ENCODE data around the gene PCDHAC1. TPM values are rescaled to one million over a fixed set of nuclear protein-coding genes. Genes with fewer than 3 reads are reported as not detected.

The PCDHAC1 gene
- total RNA-seq, 2 experiments from 2014 or later, result not detected

DNA sequence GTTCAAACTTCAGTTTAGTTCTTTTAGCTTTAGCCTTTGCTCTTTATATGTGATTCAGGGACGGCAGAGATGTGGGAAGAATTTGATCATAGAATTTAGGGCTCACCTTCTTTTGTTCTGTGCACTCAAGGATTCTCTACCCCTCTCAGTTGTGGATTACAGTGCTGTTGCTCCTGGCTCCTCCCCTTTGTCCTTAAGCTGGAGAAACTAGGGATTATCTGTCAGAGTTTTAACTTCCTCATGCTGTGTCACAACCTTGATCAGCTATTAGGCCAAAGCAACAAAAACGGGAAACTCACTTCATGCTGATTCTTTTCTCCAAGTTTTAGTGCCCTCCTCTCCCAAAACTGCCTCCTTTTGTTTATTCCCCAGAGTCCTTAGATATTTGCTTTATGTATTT is 27.1 kb downstream of the PCDHAC1 start:
- H3K4me3 Mint-ChIP-seq, result no peak overlapping the region
- DNase-seq, result no peak
- no peaks in the 10 kb centered on the region for H3K4me1 Mint-ChIP-seq
- peaks cover 4% of the 10 kb centered on the region for H3K9me3 Mint-ChIP-seq
- H3K27ac Mint-ChIP-seq, result no peak overlapping the region
- no peaks in the 10 kb centered on the region for H3K36me3 Mint-ChIP-seq
- peaks cover 8% of the 10 kb centered on the region for H3K27me3 Mint-ChIP-seq

DNA sequence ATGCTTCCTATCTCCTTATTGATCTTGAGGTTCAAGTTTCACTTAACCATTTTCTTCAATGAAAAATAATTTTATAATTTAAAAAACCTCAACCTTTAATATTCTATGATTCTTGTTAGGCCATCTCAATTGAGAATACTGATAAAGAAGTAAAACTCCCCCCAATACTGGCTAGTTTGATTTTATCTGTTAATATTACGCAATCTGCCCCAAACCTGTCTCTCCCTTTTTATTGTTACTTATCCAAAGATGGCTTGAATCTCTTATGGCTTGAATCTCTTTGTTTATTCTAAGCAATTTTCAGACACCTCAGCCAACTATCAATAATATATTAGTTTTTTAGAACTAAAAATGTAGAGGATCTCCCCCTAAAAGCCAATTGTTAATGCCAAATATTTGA is 36.1 kb downstream of the PCDHAC1 start:
- Mint-ChIP-seq H3K9me3 (no peaks in the 10 kb centered on the region), H3K4me1 (no peaks in the 10 kb centered on the region), H3K4me3 (no peak overlapping the region), H3K36me3 (no peaks in the 10 kb centered on the region), H3K27ac (no peak overlapping the region), H3K27me3 (peaks cover 50% of the 10 kb centered on the region)
- no peak for DNase-seq

DNA sequence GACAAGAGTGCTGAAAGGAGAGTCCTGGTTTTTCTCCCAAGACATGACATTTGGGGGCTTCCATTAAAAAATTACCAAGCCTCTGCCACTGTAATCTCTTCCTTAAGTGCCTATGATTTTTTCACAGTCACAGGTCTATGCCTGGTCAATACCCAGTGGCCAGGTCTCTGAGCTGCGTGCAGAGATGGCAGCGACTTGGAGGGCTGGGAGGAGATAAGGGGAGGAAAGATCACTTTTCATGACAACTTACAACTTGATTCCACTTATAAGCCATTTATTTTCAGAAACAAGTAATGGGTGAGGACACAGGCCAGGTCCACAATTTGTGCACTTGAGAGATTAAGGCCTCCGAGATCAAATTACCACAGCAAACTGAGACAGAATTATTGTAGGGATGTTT is 38.3 kb downstream of the PCDHAC1 start:
- H3K9me3 Mint-ChIP-seq, result no peaks in the 10 kb centered on the region
- H3K4me3 Mint-ChIP-seq, result no peak overlapping the region
- peaks cover 60% of the 10 kb centered on the region for H3K27me3 Mint-ChIP-seq
- H3K36me3 Mint-ChIP-seq, result no peaks in the 10 kb centered on the region
- H3K4me1 Mint-ChIP-seq, result no peaks in the 10 kb centered on the region
- no peak overlapping the region for H3K27ac Mint-ChIP-seq
- no peak for DNase-seq

DNA sequence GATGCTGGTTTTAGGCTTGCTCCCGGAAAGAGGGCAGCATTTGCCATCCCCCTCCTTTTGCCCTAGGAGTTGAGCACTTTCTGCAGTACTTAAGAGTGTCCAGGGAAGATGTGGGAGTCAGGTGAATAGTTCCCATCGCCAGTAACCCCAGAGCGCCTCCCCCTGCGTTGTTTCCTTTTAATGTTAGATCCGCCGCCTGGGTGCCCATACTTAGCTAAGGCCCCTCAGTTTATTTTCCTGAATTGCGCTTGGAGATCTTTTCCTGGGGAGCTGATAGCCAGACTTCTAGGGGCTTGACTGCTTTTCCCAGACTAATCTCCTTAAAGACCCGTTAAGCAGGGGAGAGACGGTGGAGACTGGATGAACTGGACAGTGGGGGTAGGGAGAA is 39.8 kb downstream of the PCDHAC1 start:
- Mint-ChIP-seq H3K27ac (no peak overlapping the region), H3K27me3 (peaks cover 50% of the 10 kb centered on the region), H3K4me1 (no peaks in the 10 kb centered on the region), H3K4me3 (no peak overlapping the region), H3K36me3 (no peaks in the 10 kb centered on the region), H3K9me3 (no peaks in the 10 kb centered on the region)
- no peak for DNase-seq

DNA sequence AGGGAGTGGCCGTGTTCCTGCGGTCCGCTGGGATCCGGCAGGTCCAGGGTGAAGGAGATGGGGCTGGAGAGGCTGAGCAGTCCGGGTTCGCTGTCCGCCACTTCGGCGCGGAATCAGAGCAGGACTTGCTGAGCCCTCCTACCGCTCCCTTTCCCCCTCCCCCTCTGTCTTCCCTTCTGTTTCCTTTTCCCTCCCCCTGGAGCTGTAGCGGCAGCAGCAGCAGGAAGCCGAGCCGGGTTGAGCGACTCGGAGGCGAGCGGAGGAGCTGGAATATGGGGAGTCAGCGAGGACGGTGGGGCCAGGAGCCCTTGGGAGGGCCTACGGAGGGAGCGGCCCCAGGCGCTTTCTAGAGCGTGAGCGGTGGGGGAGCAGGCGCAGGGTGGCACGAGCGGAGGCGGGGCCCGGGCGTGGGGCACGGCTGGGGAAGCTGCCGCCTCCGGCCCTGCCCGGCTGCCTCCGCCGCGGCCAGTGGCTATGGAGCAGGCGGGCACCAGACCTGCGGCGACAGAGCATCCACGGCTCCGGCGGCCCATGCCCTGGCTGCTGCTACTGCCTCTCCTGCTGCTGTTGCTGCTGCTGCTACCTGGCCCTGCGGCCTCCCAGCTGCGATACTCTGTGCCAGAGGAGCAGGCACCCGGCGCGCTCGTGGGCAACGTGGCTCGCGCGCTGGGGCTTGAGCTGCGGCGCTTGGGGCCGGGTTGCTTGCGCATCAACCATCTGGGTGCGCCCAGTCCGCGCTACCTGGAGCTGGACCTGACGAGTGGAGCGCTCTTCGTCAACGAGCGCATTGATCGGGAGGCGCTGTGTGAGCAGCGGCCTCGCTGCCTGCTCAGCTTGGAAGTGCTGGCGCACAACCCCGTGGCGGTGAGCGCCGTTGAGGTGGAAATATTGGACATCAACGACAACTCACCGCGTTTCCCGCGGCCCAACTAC is 40.5 kb downstream of the PCDHAC1 start, which contains the start of gene PCDHAC2:
Gene PCDHAC2, plus strand, starts transcription at position 184 of the 933 bp plus-strand sequence. Its CDS starts 291 bp downstream, at position 475.
- H3K4me3 Mint-ChIP-seq, result no peak within 1 kb of the TSS
- no peaks in the 10 kb centered on the region for H3K4me1 Mint-ChIP-seq
- H3K27me3 Mint-ChIP-seq, result peaks cover 46% of the 10 kb centered on the region
- H3K27ac Mint-ChIP-seq, result no peak within 1 kb of the TSS
- no peaks in the 10 kb centered on the region for H3K9me3 Mint-ChIP-seq
- H3K36me3 Mint-ChIP-seq, result no peaks in the 10 kb centered on the region
- DNase-seq, result no peak

DNA sequence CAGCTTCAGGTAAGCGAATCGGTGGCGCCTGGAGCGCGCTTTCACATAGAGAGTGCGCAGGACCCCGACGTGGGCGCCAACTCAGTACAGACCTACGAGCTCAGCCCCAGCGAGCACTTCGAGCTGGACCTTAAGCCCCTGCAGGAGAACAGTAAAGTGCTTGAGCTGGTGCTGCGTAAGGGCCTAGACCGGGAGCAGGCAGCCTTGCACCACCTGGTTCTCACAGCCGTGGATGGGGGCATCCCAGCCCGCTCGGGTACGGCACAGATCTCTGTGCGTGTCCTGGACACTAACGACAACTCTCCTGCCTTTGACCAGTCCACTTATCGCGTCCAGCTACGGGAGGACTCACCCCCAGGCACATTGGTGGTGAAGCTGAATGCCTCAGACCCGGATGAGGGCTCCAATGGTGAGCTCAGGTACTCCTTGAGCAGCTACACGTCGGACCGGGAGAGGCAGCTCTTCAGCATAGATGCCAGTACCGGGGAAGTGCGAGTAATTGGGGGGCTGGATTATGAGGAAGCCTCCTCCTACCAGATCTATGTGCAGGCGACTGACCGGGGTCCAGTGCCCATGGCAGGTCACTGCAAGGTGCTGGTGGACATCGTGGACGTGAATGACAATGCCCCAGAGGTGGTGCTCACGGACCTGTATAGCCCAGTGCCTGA is 41.3 kb downstream of the PCDHAC1 start:
- no peak overlapping the region for H3K4me3 Mint-ChIP-seq
- no peaks in the 10 kb centered on the region for H3K4me1 Mint-ChIP-seq
- peaks cover 43% of the 10 kb centered on the region for H3K27me3 Mint-ChIP-seq
- no peak overlapping the region for H3K27ac Mint-ChIP-seq
- H3K9me3 Mint-ChIP-seq, result no peaks in the 10 kb centered on the region
- no peak for DNase-seq
- no peaks in the 10 kb centered on the region for H3K36me3 Mint-ChIP-seq

DNA sequence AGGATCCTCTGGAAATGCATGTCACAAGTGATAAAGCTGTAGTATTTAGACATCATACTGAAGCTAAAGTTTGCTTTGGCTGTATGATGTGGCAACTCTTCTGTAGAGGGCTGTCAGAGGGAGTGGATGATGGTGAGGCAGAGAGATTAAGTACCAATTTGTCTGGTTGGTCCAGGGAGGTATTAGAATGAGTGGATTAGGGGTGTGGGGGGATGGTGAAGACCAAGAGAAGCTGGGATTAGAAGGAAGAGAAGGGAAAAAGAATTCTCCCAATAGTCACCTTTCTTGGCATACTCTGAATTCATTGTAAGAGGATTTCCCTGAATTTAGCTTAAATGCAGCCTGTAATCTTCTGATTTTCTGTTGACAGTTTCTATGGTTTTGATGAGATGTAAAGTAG is 43.8 kb downstream of the PCDHAC1 start:
- no peak for DNase-seq
- Mint-ChIP-seq H3K27ac (no peak overlapping the region), H3K36me3 (no peaks in the 10 kb centered on the region), H3K27me3 (peaks cover 32% of the 10 kb centered on the region), H3K4me1 (no peaks in the 10 kb centered on the region), H3K9me3 (no peaks in the 10 kb centered on the region), H3K4me3 (no peak overlapping the region)

DNA sequence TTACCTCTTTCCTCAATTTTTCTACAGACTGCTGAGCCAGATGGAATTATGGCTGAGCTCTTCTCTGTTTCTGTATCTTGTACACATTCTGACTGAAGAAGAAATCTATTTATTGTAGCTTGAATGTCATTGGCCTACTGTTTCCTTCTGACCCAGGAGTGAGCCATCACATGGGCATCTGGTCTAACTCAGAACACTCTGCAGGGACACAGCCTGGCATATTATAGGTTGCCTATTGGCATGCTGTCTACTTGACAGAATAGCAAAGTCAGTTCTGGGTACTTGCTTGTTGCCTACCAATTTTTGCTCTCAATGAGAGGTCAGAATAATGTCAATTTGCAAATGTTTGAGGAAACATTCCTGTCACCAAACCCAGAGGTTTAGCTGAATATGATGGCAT is 47.5 kb downstream of the PCDHAC1 start:
- Mint-ChIP-seq H3K4me3 (no peak overlapping the region), H3K9me3 (no peaks in the 10 kb centered on the region), H3K27me3 (no peaks in the 10 kb centered on the region), H3K4me1 (no peaks in the 10 kb centered on the region), H3K36me3 (no peaks in the 10 kb centered on the region), H3K27ac (no peak overlapping the region)
- no peak for DNase-seq

DNA sequence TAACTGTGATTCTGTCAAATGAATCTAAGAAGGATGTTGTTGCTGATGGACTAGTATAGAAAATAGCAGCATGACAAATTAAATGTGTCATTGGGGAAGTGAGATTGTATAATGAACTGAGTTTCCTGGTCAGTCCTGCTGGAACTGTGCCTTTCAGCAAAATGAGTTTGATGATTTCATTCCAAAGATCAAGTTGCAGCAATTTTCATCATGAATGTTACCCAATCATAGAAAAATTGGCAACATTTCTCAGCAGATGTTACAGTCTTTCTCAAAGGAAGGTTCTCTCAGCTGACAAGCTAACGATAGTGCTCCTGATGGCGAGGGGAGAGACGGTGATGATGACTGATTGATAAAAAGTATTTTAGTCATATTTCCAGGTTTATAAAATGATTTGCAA is 50.9 kb downstream of the PCDHAC1 start:
- Mint-ChIP-seq H3K36me3 (no peaks in the 10 kb centered on the region), H3K27ac (no peak overlapping the region)

DNA sequence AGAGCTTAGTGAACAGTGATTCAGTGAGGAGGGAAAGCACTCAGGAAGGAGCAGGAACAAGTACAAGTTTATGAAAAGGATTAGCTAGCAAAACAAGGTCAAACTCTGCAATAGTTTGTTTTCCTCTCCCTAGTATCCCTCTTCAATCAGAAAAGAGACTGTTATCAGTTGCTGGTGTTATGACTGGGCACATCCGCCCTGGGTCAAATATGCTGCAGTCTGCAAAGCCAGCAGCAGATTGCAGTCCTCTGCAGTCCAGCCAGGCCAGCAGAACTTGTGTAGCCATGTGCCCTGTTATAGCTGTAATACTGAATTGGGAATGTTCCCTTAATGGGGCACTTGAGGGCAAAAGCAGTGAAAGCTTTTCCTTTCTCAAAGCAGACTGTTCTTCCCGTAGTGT is 52.2 kb downstream of the PCDHAC1 start:
- Mint-ChIP-seq H3K4me1 (no peaks in the 10 kb centered on the region), H3K27ac (no peak overlapping the region), H3K9me3 (no peaks in the 10 kb centered on the region), H3K4me3 (no peak overlapping the region), H3K27me3 (peaks cover 4% of the 10 kb centered on the region), H3K36me3 (no peaks in the 10 kb centered on the region)
- DNase-seq, result no peak

More for the DNA sequence above, 50.9 kb downstream of the PCDHAC1 start:
- Mint-ChIP-seq H3K27me3 (no peaks in the 10 kb centered on the region), H3K9me3 (no peaks in the 10 kb centered on the region), H3K4me1 (no peaks in the 10 kb centered on the region), H3K4me3 (no peak overlapping the region)
- no peak for DNase-seq

DNA sequence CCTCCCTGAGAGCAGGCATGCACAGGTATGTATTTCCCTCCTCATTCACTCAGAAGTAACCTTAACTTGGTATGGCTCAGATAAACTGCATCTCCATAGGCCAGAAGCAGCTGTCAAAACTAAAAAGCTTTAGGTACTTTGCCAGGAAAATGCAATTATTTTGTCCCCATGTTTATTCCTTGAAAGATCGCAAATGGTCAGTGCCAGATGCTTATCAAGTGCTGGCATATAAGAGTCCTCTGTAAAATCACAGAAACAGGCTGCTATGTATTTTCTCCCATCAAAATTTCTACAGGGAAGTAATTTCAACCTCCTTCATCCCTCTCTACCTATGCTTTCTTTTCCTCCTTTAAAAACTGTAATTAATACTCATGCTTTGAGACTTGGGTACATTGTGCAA is 52.9 kb downstream of the PCDHAC1 start:
- Mint-ChIP-seq H3K4me3 (no peak overlapping the region), H3K27ac (no peak overlapping the region), H3K4me1 (no peaks in the 10 kb centered on the region), H3K36me3 (no peaks in the 10 kb centered on the region), H3K9me3 (no peaks in the 10 kb centered on the region), H3K27me3 (peaks cover 6% of the 10 kb centered on the region)
- DNase-seq, result no peak

Other genes starting within 250 kb of the PCDHAC1 start
- gene HARS1, start 234.9 kb upstream of the PCDHAC1 start, total RNA-seq, result 100 to 1,000 TPM in 1 of 2 experiments, 10 to 100 TPM in 1; 95.2 to 104 TPM
- 10 to 100 TPM; 23.6 to 24.0 TPM for gene HARS2, start 234.8 kb upstream of the PCDHAC1 start, total RNA-seq
- 10 to 100 TPM; 64.8 to 67.2 TPM for gene ZMAT2, start 225.9 kb upstream of the PCDHAC1 start, total RNA-seq
- gene PCDHA1, start 140.2 kb upstream of the PCDHAC1 start, total RNA-seq, result not detected
- not detected for gene PCDHA2, start 131.4 kb upstream of the PCDHAC1 start, total RNA-seq
- gene PCDHA3, start 125.2 kb upstream of the PCDHAC1 start, total RNA-seq, result not detected
- not detected for gene PCDHA4, start 119.2 kb upstream of the PCDHAC1 start, total RNA-seq
- gene PCDHA5, start 104.7 kb upstream of the PCDHAC1 start, total RNA-seq, result not detected
- not detected for gene PCDHA6, start 98.3 kb upstream of the PCDHAC1 start, total RNA-seq
- not detected for gene PCDHA7, start 92.0 kb upstream of the PCDHAC1 start, total RNA-seq
- not detected for gene PCDHA8, start 85.1 kb upstream of the PCDHAC1 start, total RNA-seq
- not detected for gene PCDHA9, start 77.9 kb upstream of the PCDHAC1 start, total RNA-seq
- not detected for gene PCDHA10, start 70.4 kb upstream of the PCDHAC1 start, total RNA-seq
- not detected for gene PCDHA11, start 57.3 kb upstream of the PCDHAC1 start, total RNA-seq
- not detected for gene PCDHA12, start 51.0 kb upstream of the PCDHAC1 start, total RNA-seq
- gene PCDHA13, start 44.2 kb upstream of the PCDHAC1 start, total RNA-seq, result not detected
- gene PCDHAC2, start 40.2 kb downstream of the PCDHAC1 start, total RNA-seq, result not detected
- not detected for gene PCDHB1, start 125.1 kb downstream of the PCDHAC1 start, total RNA-seq
- gene PCDHB2, start 168.3 kb downstream of the PCDHAC1 start, total RNA-seq, result not detected
- not detected for gene PCDHB3, start 174.2 kb downstream of the PCDHAC1 start, total RNA-seq
- gene PCDHB4, start 195.5 kb downstream of the PCDHAC1 start, total RNA-seq, result not detected
- not detected for gene PCDHB5, start 208.9 kb downstream of the PCDHAC1 start, total RNA-seq
- gene PCDHB6, start 223.8 kb downstream of the PCDHAC1 start, total RNA-seq, result not detected
- not detected for gene PCDHB7, start 246.3 kb downstream of the PCDHAC1 start, total RNA-seq